Stimulated activated CD4-positive, alpha-beta T cell treated with anti-CD3 and anti-CD28 coated beads, TNF-alpha, amount 100 ng/mL, for 1 hour (primary cell): ENCODE measurements around the gene MED14.
"Not testable (repeated sequence)": the region's sequence is repeated elsewhere in the genome, so short reads cannot be mapped to it uniquely, and the experiment has no call there.

Source experiments
- DNase-seq, 3 donors: peaks; one replicate each; pipeline ENCODE4 v3.0.0-alpha.2; 2020; ENCODE audit warnings: low read depth in 3 of 3, low spot score in 1 of 3

The MED14 gene

GRCh38 chrX:40735325-40736169 is at the start of gene MED14:
Gene MED14, minus strand, starts transcription at chrX:40735542. Its CDS starts 130 bp downstream, at chrX:40735412.
- DNase-seq, result peak; percentile 71 to 90 (median 72)

GRCh38 chrX:40784516-40785151 is 49.3 kb upstream of the MED14 start:
- no peak for DNase-seq

GRCh38 chrX:40782644-40783259 is 47.4 kb upstream of the MED14 start:
- not testable (repeated sequence) for DNase-seq

GRCh38 chrX:40780951-40781350 is 45.6 kb upstream of the MED14 start:
- DNase-seq, result no peak

GRCh38 chrX:40780082-40780481 is 44.7 kb upstream of the MED14 start:
- no peak for DNase-seq

- no peak for DNase-seq
These were observed 43.7 kb upstream of the MED14 start for GRCh38 chrX:40778861-40779575.

GRCh38 chrX:40773809-40774208 is 38.5 kb upstream of the MED14 start:
- no peak for DNase-seq

GRCh38 chrX:40773188-40773587 is 37.8 kb upstream of the MED14 start:
- DNase-seq, result no peak

GRCh38 chrX:40772290-40772689 is 36.9 kb upstream of the MED14 start:
- DNase-seq, result no peak

- no peak for DNase-seq
These were observed 26.4 kb upstream of the MED14 start for GRCh38 chrX:40761762-40762161.

- DNase-seq, result no peak
These were observed 24.0 kb upstream of the MED14 start for GRCh38 chrX:40759374-40759773.

- no peak for DNase-seq
These were observed 21.7 kb upstream of the MED14 start for GRCh38 chrX:40757058-40757457.

GRCh38 chrX:40755291-40756249 is 20.2 kb upstream of the MED14 start:
- DNase-seq, result no peak

GRCh38 chrX:40749681-40750494 is 14.5 kb upstream of the MED14 start:
- no peak for DNase-seq

GRCh38 chrX:40748977-40749376 is 13.6 kb upstream of the MED14 start:
- DNase-seq, result no peak

GRCh38 chrX:40746521-40746920 is 11.2 kb upstream of the MED14 start:
- no peak for DNase-seq

- no peak for DNase-seq
These were observed 796 bp upstream of the MED14 start for GRCh38 chrX:40736170-40736505.

- peak in 1 of 3 donors; percentile 3 for DNase-seq
These were observed 394 bp downstream of the MED14 start for GRCh38 chrX:40734971-40735324.

GRCh38 chrX:40733706-40734105 is 1.6 kb downstream of the MED14 start:
- DNase-seq, result no peak

GRCh38 chrX:40732499-40732898 is 2.8 kb downstream of the MED14 start:
- not testable (repeated sequence) for DNase-seq
